Measurements from ENCODE around the gene DNAJB9.

DNA sequence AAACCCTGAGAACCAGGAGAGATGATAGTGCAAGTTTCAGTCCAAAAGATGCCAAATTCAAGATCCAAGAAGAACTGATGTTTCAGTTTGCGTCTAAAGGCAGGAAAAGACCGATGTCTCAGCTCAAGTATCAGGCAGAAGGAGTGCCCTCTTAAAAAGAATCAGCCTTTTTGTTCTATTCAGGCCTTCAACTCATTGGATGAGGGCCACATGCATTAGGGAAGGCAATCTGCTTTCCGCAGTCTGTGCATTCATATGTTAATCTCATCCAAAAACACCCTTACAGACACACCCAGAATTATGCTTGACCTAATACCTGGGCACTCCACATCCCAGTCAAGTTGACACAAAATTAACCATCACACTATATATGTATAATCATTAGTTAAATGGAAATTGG, 45.2 kb downstream of the DNAJB9 start:
- TF ChIP-seq EZH2phosphoT487 (IDR thresholded peaks at IDR 0.05; ENCODE audit: low read depth, severe bottlenecking, unreplicated experiment) (no peak), EZH2 (IDR thresholded peaks at IDR 0.05; ENCODE audit: borderline replicate concordance) (no peak)
- TF ChIP-seq, protein P1, sequence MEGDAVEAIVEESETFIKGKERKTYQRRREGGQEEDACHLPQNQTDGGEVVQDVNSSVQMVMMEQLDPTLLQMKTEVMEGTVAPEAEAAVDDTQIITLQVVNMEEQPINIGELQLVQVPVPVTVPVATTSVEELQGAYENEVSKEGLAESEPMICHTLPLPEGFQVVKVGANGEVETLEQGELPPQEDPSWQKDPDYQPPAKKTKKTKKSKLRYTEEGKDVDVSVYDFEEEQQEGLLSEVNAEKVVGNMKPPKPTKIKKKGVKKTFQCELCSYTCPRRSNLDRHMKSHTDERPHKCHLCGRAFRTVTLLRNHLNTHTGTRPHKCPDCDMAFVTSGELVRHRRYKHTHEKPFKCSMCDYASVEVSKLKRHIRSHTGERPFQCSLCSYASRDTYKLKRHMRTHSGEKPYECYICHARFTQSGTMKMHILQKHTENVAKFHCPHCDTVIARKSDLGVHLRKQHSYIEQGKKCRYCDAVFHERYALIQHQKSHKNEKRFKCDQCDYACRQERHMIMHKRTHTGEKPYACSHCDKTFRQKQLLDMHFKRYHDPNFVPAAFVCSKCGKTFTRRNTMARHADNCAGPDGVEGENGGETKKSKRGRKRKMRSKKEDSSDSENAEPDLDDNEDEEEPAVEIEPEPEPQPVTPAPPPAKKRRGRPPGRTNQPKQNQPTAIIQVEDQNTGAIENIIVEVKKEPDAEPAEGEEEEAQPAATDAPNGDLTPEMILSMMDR (IDR thresholded peaks at IDR 0.05; ENCODE audit: poor library complexity) = no peak

All from hepatocyte (in vitro differentiated cells).